K562 (cell line): Measurements from ENCODE around the gene MTO1. TPM values are rescaled to one million over a fixed set of nuclear protein-coding genes. Genes with fewer than 3 reads are reported as not detected.

Experiments used
- ATF6 ChIP-seq: sonication (generic); formaldehyde crosslinking; IDR thresholded peaks from 2 replicates; pipeline ENCODE4 v1.4.0; 2020; ENCODE audit warnings: mild to moderate bottlenecking, missing genetic modification reagents
- BCOR ChIP-seq: fragments of 450-650 bp; IDR thresholded peaks from 2 replicates; pipeline ENCODE4 v1.6.1; 2016
- BDP1 ChIP-seq: IDR thresholded peaks from 3 replicates; pipeline ENCODE4 v1.6.1; 2011; ENCODE audit not compliant: insufficient read length, insufficient read depth
- CCNT2 ChIP-seq: IDR thresholded peaks from 2 replicates; pipeline ENCODE4 v1.6.1; 2011; ENCODE audit warnings: borderline replicate concordance, low read depth, mild to moderate bottlenecking, moderate library complexity, mixed read lengths, low read length; ENCODE audit not compliant: insufficient read length; ENCODE audit errors: extremely low read depth
- E2F3 ChIP-seq: fragments of 250-450 bp; sonication (Bioruptor Pico); IDR thresholded peaks from 2 replicates; pipeline ENCODE4 v1.4.0; 2020; ENCODE audit warnings: mild to moderate bottlenecking
- E2F5 ChIP-seq: sonication (generic); formaldehyde crosslinking; IDR thresholded peaks from 2 replicates; pipeline ENCODE4 v1.8.0; 2022; ENCODE audit warnings: mild to moderate bottlenecking, missing genetic modification reagents
- FOS ChIP-seq: IDR thresholded peaks from 3 replicates; pipeline ENCODE4 v1.6.1; 2011; ENCODE audit not compliant: insufficient read length; ENCODE audit errors: extremely low read depth
- HMG20B ChIP-seq: fragments of 250-450 bp; sonication (Bioruptor Pico); IDR thresholded peaks from 2 replicates; pipeline ENCODE4 v1.5.0; 2021; ENCODE audit warnings: mild to moderate bottlenecking
- MEF2A ChIP-seq: IDR thresholded peaks from 2 replicates; pipeline ENCODE4 v1.6.1; 2011; ENCODE audit warnings: low read depth, mild to moderate bottlenecking, low read length, moderate library complexity; ENCODE audit not compliant: control insufficient read depth
- NFXL1 ChIP-seq: fragments of 450-650 bp; formaldehyde crosslinking; IDR thresholded peaks from 2 replicates; pipeline ENCODE4 v1.4.0; 2021; ENCODE audit warnings: mild to moderate bottlenecking
- PATZ1 ChIP-seq: fragments of 250-450 bp; sonication (Bioruptor Pico); IDR thresholded peaks from 2 replicates; pipeline ENCODE4 v1.5.0; 2020; ENCODE audit warnings: mild to moderate bottlenecking, borderline replicate concordance
- POLR2B ChIP-seq: fragments of 450-650 bp; IDR thresholded peaks from 2 replicates; pipeline ENCODE4 v1.6.1; 2018; ENCODE audit warnings: low read depth; ENCODE audit not compliant: partially characterized antibody
- PPARD ChIP-seq: fragments of 250-450 bp; sonication (Bioruptor Pico); IDR thresholded peaks from 2 replicates; pipeline ENCODE4 v1.8.0; 2022; ENCODE audit warnings: inconsistent platforms, mild to moderate bottlenecking, moderate library complexity
- STAT5B ChIP-seq: fragments of 250-450 bp; sonication (Bioruptor Pico); IDR thresholded peaks from 2 replicates; pipeline ENCODE4 v1.8.0; 2021; ENCODE audit warnings: mild to moderate bottlenecking, inconsistent platforms
- TAF7 ChIP-seq: fragments of 450-650 bp; IDR thresholded peaks from 2 replicates; pipeline ENCODE4 v1.6.1; 2016; ENCODE audit warnings: missing genetic modification characterization, missing compliant biosample characterization
- USF2 ChIP-seq: sonication (generic); formaldehyde crosslinking; IDR thresholded peaks from 2 replicates; pipeline ENCODE4 v1.5.0; 2020; ENCODE audit warnings: missing genetic modification reagents
- ZBED1 ChIP-seq: IDR thresholded peaks from 2 replicates; pipeline ENCODE4 v1.6.1; 2014
- ZBTB9 ChIP-seq: fragments of 450-650 bp; formaldehyde crosslinking; IDR thresholded peaks from 2 replicates; pipeline ENCODE4 v1.4.0; 2020; ENCODE audit warnings: mild to moderate bottlenecking, moderate library complexity
- ZKSCAN1 ChIP-seq: fragments of 150-350 bp; IDR thresholded peaks from 2 replicates; pipeline ENCODE4 v1.6.1; 2016; ENCODE audit warnings: low read depth, low read length
- ZNF133 ChIP-seq: fragments of 250-450 bp; sonication (Bioruptor Pico); IDR thresholded peaks from 2 replicates; pipeline ENCODE4 v1.4.0; 2020; ENCODE audit warnings: mild to moderate bottlenecking
- ZNF785 ChIP-seq: fragments of 250-450 bp; sonication (Bioruptor Pico); IDR thresholded peaks from 2 replicates; pipeline ENCODE4 v1.4.0; 2020; ENCODE audit warnings: mild to moderate bottlenecking
- ZSCAN29 ChIP-seq: fragments of 450-650 bp; IDR thresholded peaks from 2 replicates; pipeline ENCODE4 v1.6.1; 2017
- polyA plus RNA-seq, 8 experiments: library from polyadenylated mRNA; depleted of rRNA in 4 of 8; stranded (reverse) in 5 of 8; unstranded in 3 of 8; fragments of >200 nt; fragmentation: Nextera tagmentation in 2 of 8; fragmentation: Illumina TruSeq in 1 of 8; extraction: Ambion mirVana in 2 of 8; extraction: Trizol in 1 of 8; gene quantifications; 2 replicates each; pipeline versions ENCODE4 v1.2.1 to v1.2.3, GENCODE V29; 2011 to 2014; ENCODE audit warnings: inconsistent platforms in 1 of 8, missing spikeins in 1 of 8
- total RNA-seq, 7 experiments: library from RNA; depleted of rRNA in 6 of 7; stranded (reverse); fragments of >200 nt in 6 of 7; fragmentation: Illumina TruSeq in 2 of 7; extraction: Trizol in 2 of 7; gene quantifications; 2 replicates each; pipeline versions ENCODE4 v1.2.1 to v1.2.3, GENCODE V29; 2011 to 2021; ENCODE audit warnings: low replicate concordance in 1 of 7

MTO1 gene
- total and polyA plus RNA-seq, 9 of the 15 experiments (the other 6 are each of a cell fraction or from before 2014, with no cell fraction given): 33.4 to 62.3 (median 50.6) TPM

GRCh38 chr6:73520688-73521350 lies 59.3 kb downstream of the MTO1 start, which contains the start of gene EEF1A1 (continued):
- TF ChIP-seq ATF6 (CRISPR knock-in tag) (no peak), ZNF785 (no peak), E2F5 (CRISPR knock-in tag) (peak; percentile 15; the same call in 1 of the 2 replicates), CCNT2 (peak; percentile 43), MEF2A (0 out of 2 replicates have a peak, but pooled peaks have one; percentile 43), ZKSCAN1 (peak; percentile 49; the same call in 1 of the 2 replicates), USF2 (CRISPR knock-in tag) (no peak), HMG20B (CRISPR knock-in tag) (no peak), BCOR (peak; percentile 78), POLR2B (peak; percentile 100), NFXL1 (CRISPR knock-in tag) (no peak; the same call in 1 of the 2 replicates), STAT5B (CRISPR knock-in tag) (no peak), BDP1 (no peak), ZBTB9 (CRISPR knock-in tag) (no peak; the same call in 1 of the 2 replicates), E2F3 (CRISPR knock-in tag) (peak; percentile 78; the same call in 1 of the 2 replicates), ZSCAN29 (peak; percentile 62), FOS (no peak), PPARD (CRISPR knock-in tag) (no peak), TAF7 (peak; percentile 99), ZNF133 (CRISPR knock-in tag) (no peak), ZBED1 (peak; percentile 96), PATZ1 (CRISPR knock-in tag) (no peak)
